SK-N-DZ (cell line): ENCODE data around the gene PTN.
A peak's percentile ranks its signal among the peaks of the same experiment; 100 is the strongest.

Source experiments
- DNase-seq: peaks from one replicate; pipeline ENCODE4 v3.0.0-alpha.2; 2015; ENCODE audit warnings: low spot score

PTN gene

GRCh38 chr7:137324796-137325696 is 18.5 kb downstream of the PTN start:
- no peak for DNase-seq

- DNase-seq: no peak
These were observed 26.7 kb downstream of the PTN start for GRCh38 chr7:137316648-137317353.

- DNase-seq: peak; percentile 13
These were observed 30.3 kb downstream of the PTN start for GRCh38 chr7:137313201-137313600.

GRCh38 chr7:137306748-137307147 is 36.8 kb downstream of the PTN start:
- no peak for DNase-seq

- DNase-seq: peak; percentile 6
These were observed 37.5 kb downstream of the PTN start for GRCh38 chr7:137305901-137306621.

- DNase-seq: no peak
These were observed 38.8 kb downstream of the PTN start for GRCh38 chr7:137304624-137305235.

- DNase-seq: no peak
These were observed 39.4 kb downstream of the PTN start for GRCh38 chr7:137304165-137304564.

GRCh38 chr7:137302081-137302480 is 41.5 kb downstream of the PTN start:
- peak; percentile 49 for DNase-seq

GRCh38 chr7:137298464-137298794 is 45.1 kb downstream of the PTN start:
- DNase-seq: no peak

GRCh38 chr7:137297551-137298463 is 45.7 kb downstream of the PTN start:
- DNase-seq: no peak

- no peak for DNase-seq
These were observed 47.0 kb downstream of the PTN start for GRCh38 chr7:137296576-137296975.

GRCh38 chr7:137295739-137296324 is 47.7 kb downstream of the PTN start:
- no peak for DNase-seq

- DNase-seq: no peak
These were observed 54.4 kb downstream of the PTN start for GRCh38 chr7:137289101-137289500.

GRCh38 chr7:137287651-137288258 is 55.8 kb downstream of the PTN start:
- DNase-seq: no peak

GRCh38 chr7:137283153-137283552 is 60.4 kb downstream of the PTN start:
- no peak for DNase-seq

GRCh38 chr7:137282043-137282442 is 61.5 kb downstream of the PTN start:
- no peak for DNase-seq

- DNase-seq: no peak
These were observed 67.3 kb downstream of the PTN start for GRCh38 chr7:137276189-137276588.

- no peak for DNase-seq
These were observed 71.3 kb downstream of the PTN start for GRCh38 chr7:137272249-137272648.

GRCh38 chr7:137269240-137269639 is 74.3 kb downstream of the PTN start:
- no peak for DNase-seq
